Measurements from ENCODE around the gene LMNTD2.

GRCh38 chr11:534396-535209 is 25.9 kb downstream of the LMNTD2 start:
- TF ChIP-seq CTCF (conservative IDR thresholded peaks at IDR 0.05; ENCODE audit: low read depth, low read length) (no peak), EZH2 (IDR thresholded peaks at IDR 0.05; ENCODE audit: low read length, unreplicated experiment) (no peak)
